ENCODE results near the gene CCSER1. TPM values are rescaled to one million over a fixed set of nuclear protein-coding genes. Genes with fewer than 3 reads are reported as not detected.

The CCSER1 gene
- total RNA-seq, 4 donors from 2014 or later: 4.0 to 6.0 (median 4.8) TPM

DNA sequence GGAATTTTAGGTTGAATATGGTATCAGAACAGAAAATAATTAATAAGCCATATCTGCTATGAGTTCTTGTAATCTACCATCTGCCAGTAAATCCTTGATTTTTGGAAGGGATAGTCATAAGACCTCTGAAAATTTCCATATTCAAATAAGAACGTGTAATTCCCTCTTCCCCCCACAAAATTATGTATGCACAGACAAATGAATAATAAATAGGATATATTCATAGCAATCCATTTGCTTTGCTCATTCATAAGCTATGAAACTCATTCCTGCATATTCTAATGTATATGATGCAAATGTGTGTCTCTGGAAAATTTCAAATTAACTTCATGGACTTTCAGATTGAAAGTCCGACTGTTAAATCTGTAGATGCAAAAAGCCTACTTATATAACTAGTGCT is 1343.5 kb downstream of the CCSER1 start:
- Histone ChIP-seq H3K36me3 (no peaks in the 10 kb centered on the region), H3K4me3 (no peak overlapping the region), H3K27me3 (no peaks in the 10 kb centered on the region), H3K27ac (no peak overlapping the region), H3K9me3 (no peaks in the 10 kb centered on the region), H3K4me1 (no peaks in the 10 kb centered on the region)
- TF ChIP-seq, protein P1, sequence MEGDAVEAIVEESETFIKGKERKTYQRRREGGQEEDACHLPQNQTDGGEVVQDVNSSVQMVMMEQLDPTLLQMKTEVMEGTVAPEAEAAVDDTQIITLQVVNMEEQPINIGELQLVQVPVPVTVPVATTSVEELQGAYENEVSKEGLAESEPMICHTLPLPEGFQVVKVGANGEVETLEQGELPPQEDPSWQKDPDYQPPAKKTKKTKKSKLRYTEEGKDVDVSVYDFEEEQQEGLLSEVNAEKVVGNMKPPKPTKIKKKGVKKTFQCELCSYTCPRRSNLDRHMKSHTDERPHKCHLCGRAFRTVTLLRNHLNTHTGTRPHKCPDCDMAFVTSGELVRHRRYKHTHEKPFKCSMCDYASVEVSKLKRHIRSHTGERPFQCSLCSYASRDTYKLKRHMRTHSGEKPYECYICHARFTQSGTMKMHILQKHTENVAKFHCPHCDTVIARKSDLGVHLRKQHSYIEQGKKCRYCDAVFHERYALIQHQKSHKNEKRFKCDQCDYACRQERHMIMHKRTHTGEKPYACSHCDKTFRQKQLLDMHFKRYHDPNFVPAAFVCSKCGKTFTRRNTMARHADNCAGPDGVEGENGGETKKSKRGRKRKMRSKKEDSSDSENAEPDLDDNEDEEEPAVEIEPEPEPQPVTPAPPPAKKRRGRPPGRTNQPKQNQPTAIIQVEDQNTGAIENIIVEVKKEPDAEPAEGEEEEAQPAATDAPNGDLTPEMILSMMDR (IDR thresholded peaks at IDR 0.05): no peak
- no peak for TF ChIP-seq EP300 (IDR thresholded peaks at IDR 0.05)
- TF ChIP-seq POLR2A (IDR thresholded peaks at IDR 0.05): no peak
- DNase-seq (ENCODE audit: low spot score in 2 of 2): no peak
- WGBS, 2 donors: 82 to 83% methylated on average over 2 of the region's 2 CpGs

DNA sequence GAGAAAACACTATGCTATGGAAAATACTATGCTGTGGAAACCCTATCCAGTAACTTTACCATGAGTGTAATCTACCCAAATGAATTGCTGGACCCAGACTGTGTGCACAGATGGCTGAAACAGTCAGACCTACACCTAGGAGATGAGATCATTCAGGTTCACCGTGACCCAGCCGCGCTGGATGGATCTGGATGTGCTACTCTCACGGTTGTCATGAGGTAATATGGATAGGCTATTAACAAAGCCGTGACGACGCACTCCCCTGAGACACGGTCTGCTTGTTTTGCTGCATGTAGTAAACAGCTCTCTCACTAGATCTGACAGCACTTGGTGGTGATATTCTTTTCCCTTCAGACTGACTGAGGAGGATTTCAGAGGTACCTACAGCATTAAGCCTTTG is 1344.1 kb downstream of the CCSER1 start:
- Histone ChIP-seq H3K9me3 (no peaks in the 10 kb centered on the region), H3K36me3 (no peaks in the 10 kb centered on the region), H3K27me3 (no peaks in the 10 kb centered on the region), H3K27ac (no peak overlapping the region), H3K4me1 (no peaks in the 10 kb centered on the region), H3K4me3 (no peak overlapping the region)
- DNase-seq (ENCODE audit: low spot score in 2 of 2): no peak
- TF ChIP-seq EP300 (IDR thresholded peaks at IDR 0.05): no peak
- 83 to 86% methylated on average over 8 of the region's 8 CpGs for WGBS, 2 donors

DNA sequence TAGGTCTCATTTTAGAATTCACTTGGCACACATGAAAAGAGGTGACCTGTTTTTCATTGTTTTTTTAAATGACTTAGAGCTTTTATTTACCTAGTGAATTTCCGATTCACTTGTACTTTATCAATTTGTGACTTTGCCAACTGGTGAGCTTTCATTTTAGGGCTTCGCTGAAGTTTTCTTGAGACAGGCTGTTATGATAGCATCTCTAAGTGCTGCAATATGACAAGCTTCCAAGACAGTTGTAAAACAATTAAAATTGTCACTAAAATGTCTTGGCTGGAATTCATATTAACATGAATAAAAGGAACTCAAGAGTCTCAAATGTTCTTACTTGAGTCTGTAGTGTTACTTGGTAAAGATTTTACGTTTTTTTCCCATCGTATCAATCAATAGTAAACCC is 1344.9 kb downstream of the CCSER1 start:
- Histone ChIP-seq H3K4me3 (no peak overlapping the region), H3K9me3 (no peaks in the 10 kb centered on the region), H3K27ac (no peak overlapping the region), H3K27me3 (no peaks in the 10 kb centered on the region), H3K4me1 (no peaks in the 10 kb centered on the region), H3K36me3 (no peaks in the 10 kb centered on the region)
- 61 to 71% methylated on average over 4 of the region's 4 CpGs for WGBS, 2 donors
- TF ChIP-seq, protein P1 (IDR thresholded peaks at IDR 0.05): no peak
- TF ChIP-seq POLR2A (IDR thresholded peaks at IDR 0.05) (no peak), EP300 (IDR thresholded peaks at IDR 0.05) (no peak)
- DNase-seq (ENCODE audit: low spot score in 2 of 2): no peak

DNA sequence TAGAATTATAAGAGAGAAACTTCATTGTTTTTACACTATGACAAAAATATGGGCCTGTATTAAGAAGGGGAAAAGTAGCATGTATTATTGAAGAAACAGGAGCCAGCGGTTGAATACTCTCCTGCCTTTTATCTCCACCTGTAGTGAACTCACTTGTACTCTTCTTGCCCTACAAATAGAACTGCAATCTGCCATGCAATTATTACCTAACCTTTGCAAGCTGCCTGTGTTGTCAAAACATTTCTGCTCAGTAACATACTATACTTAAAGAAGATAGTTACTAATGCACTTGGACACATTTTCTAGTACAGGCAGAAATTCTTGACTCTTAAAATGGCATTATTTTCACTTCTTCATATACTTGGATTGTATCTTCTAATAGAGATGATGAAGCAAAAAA is 1358.2 kb downstream of the CCSER1 start:
- Histone ChIP-seq H3K4me3 (no peak overlapping the region), H3K27me3 (no peaks in the 10 kb centered on the region), H3K27ac (no peak overlapping the region), H3K9me3 (peaks cover 0 to 4% (median 0%) of the 10 kb centered on the region in 4 donors), H3K36me3 (no peaks in the 10 kb centered on the region), H3K4me1 (no peaks in the 10 kb centered on the region)
- TF ChIP-seq, protein P1 (IDR thresholded peaks at IDR 0.05): no peak
- no peak for TF ChIP-seq POLR2A (IDR thresholded peaks at IDR 0.05)
- no peak for TF ChIP-seq EP300 (IDR thresholded peaks at IDR 0.05)
- WGBS, 2 donors: 80 to 86% methylated on average over 1 of the region's 1 CpG
- DNase-seq (ENCODE audit: low spot score in 2 of 2): no peak

GRCh38 chr4:91488946-91489345 is 1361.8 kb downstream of the CCSER1 start:
- WGBS, 2 donors: 92 to 93% methylated on average over 2 of the region's 2 CpGs
- Histone ChIP-seq H3K4me1 (no peaks in the 10 kb centered on the region), H3K9me3 (no peaks in the 10 kb centered on the region), H3K36me3 (no peaks in the 10 kb centered on the region), H3K4me3 (no peak overlapping the region), H3K27me3 (no peaks in the 10 kb centered on the region), H3K27ac (no peak overlapping the region)
- no peak for DNase-seq (ENCODE audit: low spot score in 2 of 2)
- TF ChIP-seq POLR2A (IDR thresholded peaks at IDR 0.05) (no peak), EP300 (IDR thresholded peaks at IDR 0.05) (no peak)
- TF ChIP-seq, protein P1 (IDR thresholded peaks at IDR 0.05): no peak

DNA sequence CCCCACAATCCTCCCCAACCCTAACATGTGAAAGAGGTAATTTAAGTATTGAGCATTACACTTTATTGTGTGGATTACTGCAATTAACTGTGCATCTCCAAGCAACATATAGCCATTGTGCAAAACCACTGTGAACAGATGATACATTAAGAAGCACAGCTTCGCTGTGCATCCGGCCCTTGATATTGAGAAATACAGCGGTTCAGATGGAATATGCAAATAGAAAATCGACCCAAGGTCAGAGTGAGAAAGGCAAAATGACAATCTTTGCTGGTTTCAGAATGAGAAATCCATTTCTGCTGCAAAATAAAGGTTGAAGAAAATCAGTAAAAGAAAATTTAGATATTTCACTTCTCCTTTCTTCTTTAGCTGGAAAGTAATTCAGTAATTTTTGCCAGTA is 1370.7 kb downstream of the CCSER1 start:
- no peak overlapping the region for H3K4me3 ChIP-seq
- H3K27ac ChIP-seq: no peak overlapping the region
- WGBS, 2 donors: 84 to 87% methylated on average over 4 of the region's 4 CpGs
- TF ChIP-seq, protein P1 (IDR thresholded peaks at IDR 0.05): no peak
- TF ChIP-seq POLR2A (IDR thresholded peaks at IDR 0.05) (no peak), EP300 (IDR thresholded peaks at IDR 0.05) (no peak)
- no peak for DNase-seq (ENCODE audit: low spot score in 2 of 2)
- H3K9me3 ChIP-seq: no peaks in the 10 kb centered on the region
- H3K4me1 ChIP-seq: no peaks in the 10 kb centered on the region
- no peaks in the 10 kb centered on the region for H3K27me3 ChIP-seq
- H3K36me3 ChIP-seq: no peaks in the 10 kb centered on the region
